ENCODE measurements around the gene EYS.
A peak's percentile ranks its signal among the peaks of the same experiment; 100 is the strongest.

GRCh38 chr6:64502801-64503200, 1204.2 kb downstream of the EYS start:
- TF ChIP-seq, protein P1, sequence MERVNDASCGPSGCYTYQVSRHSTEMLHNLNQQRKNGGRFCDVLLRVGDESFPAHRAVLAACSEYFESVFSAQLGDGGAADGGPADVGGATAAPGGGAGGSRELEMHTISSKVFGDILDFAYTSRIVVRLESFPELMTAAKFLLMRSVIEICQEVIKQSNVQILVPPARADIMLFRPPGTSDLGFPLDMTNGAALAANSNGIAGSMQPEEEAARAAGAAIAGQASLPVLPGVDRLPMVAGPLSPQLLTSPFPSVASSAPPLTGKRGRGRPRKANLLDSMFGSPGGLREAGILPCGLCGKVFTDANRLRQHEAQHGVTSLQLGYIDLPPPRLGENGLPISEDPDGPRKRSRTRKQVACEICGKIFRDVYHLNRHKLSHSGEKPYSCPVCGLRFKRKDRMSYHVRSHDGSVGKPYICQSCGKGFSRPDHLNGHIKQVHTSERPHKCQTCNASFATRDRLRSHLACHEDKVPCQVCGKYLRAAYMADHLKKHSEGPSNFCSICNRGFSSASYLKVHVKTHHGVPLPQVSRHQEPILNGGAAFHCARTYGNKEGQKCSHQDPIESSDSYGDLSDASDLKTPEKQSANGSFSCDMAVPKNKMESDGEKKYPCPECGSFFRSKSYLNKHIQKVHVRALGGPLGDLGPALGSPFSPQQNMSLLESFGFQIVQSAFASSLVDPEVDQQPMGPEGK (CRISPR knock-in tag; IDR thresholded peaks at IDR 0.05; ENCODE audit: borderline replicate concordance): no peak
- no peak for TF ChIP-seq POU6F1 (CRISPR knock-in tag; IDR thresholded peaks at IDR 0.05; ENCODE audit: borderline replicate concordance, low read depth)
- no peak for TF ChIP-seq CSDC2 (CRISPR knock-in tag; IDR thresholded peaks at IDR 0.05)
- TF ChIP-seq ISL1 (CRISPR knock-in tag; IDR thresholded peaks at IDR 0.05): peak; percentile 24; the same call in 1 of the 2 replicates
- TF ChIP-seq CSRNP3 (CRISPR knock-in tag; IDR thresholded peaks at IDR 0.05): no peak
- TF ChIP-seq ZFP3 (CRISPR knock-in tag; IDR thresholded peaks at IDR 0.05): no peak
- no peak for TF ChIP-seq ARNTL (CRISPR knock-in tag; IDR thresholded peaks at IDR 0.05; ENCODE audit: borderline replicate concordance, low read depth)
- no peak for TF ChIP-seq ZC3H10 (CRISPR knock-in tag; IDR thresholded peaks at IDR 0.05)
- TF ChIP-seq ZNF70 (CRISPR knock-in tag; IDR thresholded peaks at IDR 0.05): no peak
- no peak for TF ChIP-seq ESRRG (CRISPR knock-in tag; IDR thresholded peaks at IDR 0.05)

All from SK-N-SH treated with all-trans-retinoic acid at 6 μM for 48 hours (cell line).